Measurements from ENCODE around the gene DBNDD1.
"Not testable (repeated sequence)": the region's sequence is repeated elsewhere in the genome, so short reads cannot be mapped to it uniquely, and the experiment has no call there.

The DBNDD1 gene

DNA sequence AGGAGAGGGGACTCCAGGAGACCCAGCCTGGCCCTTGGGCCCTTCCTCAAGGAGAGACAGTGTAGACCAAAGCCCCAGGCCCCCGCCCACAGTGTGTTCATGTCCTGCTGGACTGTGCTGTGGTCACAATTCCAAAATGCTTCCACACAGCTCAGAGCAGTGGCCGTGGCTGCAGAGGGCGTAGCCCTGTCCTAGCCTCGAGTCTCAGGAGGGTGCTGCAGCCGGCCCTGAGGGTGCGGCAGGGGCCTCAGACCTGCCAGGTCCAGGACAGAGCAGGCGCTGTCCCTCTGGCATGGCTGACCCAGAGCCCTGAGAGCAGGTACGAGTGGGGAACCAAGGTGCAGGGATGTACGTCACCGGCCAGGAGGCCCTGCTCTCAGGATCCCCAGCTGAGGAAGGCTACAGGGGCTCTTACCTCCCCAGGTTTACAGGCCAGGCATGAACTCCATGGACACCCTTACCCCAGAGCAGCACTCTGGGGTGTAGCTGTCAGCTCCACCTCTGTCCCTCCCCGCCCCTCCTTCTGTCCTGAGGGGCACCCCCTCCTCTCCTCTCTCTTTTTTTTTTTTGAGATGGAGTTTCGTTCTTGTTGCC is 7.3 kb downstream of the DBNDD1 start:
- DNase-seq (ENCODE audit: low spot score) = no peak
- H3K4me3 ChIP-seq = no peak overlapping the region
- H3K27ac ChIP-seq = no peak overlapping the region
- TF ChIP-seq, protein P1, sequence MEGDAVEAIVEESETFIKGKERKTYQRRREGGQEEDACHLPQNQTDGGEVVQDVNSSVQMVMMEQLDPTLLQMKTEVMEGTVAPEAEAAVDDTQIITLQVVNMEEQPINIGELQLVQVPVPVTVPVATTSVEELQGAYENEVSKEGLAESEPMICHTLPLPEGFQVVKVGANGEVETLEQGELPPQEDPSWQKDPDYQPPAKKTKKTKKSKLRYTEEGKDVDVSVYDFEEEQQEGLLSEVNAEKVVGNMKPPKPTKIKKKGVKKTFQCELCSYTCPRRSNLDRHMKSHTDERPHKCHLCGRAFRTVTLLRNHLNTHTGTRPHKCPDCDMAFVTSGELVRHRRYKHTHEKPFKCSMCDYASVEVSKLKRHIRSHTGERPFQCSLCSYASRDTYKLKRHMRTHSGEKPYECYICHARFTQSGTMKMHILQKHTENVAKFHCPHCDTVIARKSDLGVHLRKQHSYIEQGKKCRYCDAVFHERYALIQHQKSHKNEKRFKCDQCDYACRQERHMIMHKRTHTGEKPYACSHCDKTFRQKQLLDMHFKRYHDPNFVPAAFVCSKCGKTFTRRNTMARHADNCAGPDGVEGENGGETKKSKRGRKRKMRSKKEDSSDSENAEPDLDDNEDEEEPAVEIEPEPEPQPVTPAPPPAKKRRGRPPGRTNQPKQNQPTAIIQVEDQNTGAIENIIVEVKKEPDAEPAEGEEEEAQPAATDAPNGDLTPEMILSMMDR (IDR thresholded peaks at IDR 0.05) = no peak

DNA sequence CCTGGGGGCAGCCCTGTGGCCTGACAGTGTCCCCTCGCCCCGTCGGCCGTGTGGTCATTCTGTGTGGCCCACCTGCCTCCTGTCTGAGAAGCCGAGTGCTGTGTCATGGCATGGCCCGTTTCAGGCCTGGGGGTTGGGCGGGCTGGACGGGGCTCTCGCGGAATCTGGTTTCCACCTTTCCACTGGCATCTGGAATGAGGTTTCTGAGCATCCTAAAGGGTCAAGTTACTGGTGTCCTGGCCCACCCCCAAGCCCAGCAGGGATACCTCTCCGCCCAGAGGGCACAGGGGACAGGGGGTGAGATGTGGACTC is 7.8 kb downstream of the DBNDD1 start:
- Histone ChIP-seq H3K4me3 (no peak overlapping the region), H3K27ac (no peak overlapping the region)
- TF ChIP-seq, protein P1 (IDR thresholded peaks at IDR 0.05) = no peak
- no peak for DNase-seq (ENCODE audit: low spot score)

DNA sequence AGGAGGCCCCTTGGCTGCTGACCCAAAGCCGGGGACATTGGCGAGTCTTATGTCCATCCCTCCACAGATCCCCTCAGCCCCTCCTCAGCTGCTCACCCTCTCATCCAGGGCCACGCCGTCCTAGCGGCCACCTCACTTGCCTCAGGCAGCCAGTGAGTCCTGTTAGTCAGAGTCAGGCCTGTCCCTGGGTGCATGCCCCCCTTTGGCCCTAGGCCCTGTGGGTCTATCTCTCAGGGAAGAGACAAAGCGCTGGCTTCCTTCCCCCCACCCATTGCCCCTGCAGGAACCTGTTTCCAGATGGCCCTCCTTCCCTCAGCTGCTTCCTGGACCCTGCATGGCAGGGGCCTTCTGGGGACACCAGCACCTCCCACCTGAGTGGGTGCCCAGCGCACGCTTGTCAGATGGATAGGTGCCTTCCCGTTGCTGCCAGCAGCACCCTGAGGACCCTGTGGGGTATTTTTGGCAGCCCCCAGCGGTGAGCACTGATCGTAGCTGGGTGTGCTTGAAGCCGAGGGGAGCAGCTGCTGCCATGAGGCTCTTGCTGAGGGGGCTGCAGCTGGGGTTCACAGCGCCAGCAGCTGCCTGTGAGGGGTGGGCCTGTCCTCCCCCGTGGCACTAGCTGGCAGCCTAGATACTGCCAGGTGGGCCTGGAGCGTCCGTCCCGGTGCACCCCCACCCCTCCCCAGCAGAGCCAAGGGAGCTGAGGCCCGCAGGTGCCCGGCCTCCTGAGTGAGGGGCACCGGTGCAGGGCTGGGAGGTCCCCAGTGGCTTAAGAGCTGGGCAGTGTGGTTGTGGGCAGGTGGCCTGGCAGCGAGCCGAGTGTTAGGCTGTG is 8.4 kb downstream of the DBNDD1 start:
- no peak for DNase-seq (ENCODE audit: low spot score)
- no peak overlapping the region for H3K4me3 ChIP-seq
- no peak overlapping the region for H3K27ac ChIP-seq
- TF ChIP-seq, protein P1 (IDR thresholded peaks at IDR 0.05) = no peak

DNA sequence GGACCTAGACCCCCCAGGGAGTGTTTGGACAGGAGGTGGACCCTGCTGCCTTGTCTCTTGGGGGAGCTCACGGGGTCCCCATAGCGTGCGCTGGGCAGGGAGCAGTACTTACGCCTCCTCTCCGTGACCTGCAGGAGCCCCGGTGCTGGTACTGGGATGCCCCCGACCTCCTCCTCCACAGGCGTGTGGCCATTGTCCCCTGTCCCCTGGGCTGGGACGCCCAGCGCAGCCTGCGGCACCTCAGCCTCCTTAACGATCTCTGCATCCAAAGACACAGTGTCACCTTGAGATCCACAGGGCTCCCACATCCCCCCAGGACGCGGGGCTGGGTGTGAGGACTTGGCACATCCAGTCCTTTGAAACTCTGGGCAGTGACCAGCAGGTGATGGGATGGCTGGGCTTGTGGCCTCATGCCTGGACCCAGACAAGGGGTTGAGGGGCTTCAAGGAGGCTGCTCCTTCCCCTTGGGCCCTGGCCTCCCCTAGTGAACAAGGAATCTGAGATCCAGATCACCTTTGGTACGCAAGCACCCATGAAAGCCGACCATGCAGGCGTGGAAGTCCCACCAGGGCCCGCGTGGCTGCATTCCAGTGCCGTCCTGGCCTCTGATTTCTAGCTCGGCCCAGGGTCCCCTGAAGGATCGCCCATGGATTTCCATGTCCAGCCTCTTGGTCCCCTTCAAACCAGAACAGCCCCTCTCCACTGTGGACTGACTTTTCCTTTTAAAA is 9.9 kb downstream of the DBNDD1 start:
- TF ChIP-seq, protein P1 (IDR thresholded peaks at IDR 0.05) = no peak
- DNase-seq (ENCODE audit: low spot score) = no peak
- Histone ChIP-seq H3K4me3 (no peak overlapping the region), H3K27ac (no peak overlapping the region)

DNA sequence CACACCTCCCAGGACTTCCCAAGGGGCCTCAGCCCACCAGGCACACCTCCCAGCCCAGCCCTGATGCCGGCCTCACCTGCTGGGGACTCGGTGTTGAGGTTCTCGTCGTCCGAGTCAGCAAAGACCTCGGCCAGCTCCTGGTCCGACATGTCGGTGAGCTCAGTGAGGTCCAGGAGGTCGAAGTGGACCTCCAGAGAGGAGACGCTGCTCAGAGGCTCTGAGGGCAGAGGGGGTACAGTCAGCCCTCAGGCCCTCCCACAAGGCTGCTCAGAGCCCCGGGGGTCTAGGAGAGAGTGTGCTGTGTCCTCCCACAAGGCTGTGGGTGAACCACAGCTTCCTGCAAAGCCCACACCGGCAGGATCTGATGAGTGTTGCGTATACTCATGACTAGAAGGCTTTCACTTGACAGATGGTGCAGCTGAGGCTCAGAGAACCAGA is 10.5 kb downstream of the DBNDD1 start:
- Histone ChIP-seq H3K4me3 (no peak overlapping the region), H3K27ac (no peak overlapping the region)
- no peak for DNase-seq (ENCODE audit: low spot score)
- TF ChIP-seq, protein P1 (IDR thresholded peaks at IDR 0.05) = no peak

DNA sequence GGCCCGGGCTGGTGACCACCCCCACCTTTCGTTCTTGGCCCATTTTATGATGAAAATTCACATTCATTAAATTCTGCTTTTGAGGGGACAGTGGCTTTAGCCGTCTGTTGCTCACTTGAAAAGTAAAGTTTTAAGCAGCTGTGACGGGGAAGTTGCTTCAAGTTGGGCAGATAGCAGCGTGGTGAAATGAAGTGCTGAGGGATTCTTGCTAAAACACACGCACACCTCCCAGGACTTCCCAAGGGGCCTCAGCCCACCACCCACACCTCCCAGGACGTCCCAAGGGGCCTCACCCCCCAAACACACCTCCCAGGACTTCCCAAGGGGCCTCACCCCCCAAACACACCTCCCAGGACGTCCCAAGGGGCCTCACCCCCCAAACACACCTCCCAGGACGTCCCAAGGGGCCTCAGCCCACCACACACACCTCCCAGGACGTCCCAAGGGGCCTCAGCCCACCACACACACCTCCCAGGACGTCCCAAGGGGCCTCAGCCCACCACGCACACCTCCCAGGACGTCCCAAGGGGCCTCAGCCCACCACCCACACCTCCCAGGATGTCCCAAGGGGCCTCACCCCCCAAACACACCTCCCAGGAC is 11.5 kb downstream of the DBNDD1 start:
- not testable (repeated sequence) for H3K4me3 ChIP-seq; H3K27ac ChIP-seq; DNase-seq (ENCODE audit: low spot score)

DNA sequence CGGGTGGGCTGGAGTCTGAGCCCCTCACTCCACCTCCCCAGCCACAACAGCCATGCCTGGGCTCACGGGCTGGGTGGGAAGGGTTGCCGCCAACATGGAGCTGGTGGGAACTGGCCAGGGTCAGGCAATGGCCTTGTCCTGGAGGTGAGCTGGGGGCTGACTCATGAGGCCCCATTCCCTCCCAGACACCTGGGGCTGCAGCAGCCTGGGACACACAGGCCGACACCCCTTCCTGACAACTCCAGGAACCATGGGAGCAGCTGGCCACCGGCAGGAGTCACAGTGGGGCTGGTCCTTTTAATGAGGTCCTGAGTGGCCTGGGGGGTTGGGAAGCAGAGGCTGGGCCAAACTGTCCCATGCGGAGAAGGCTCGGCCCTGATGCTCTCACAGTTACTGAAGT is 12.2 kb downstream of the DBNDD1 start:
- H3K27ac ChIP-seq = no peak overlapping the region

More for the DNA sequence above, 12.2 kb downstream of the DBNDD1 start:
- TF ChIP-seq, protein P1 (IDR thresholded peaks at IDR 0.05) = no peak
- DNase-seq (ENCODE audit: low spot score) = no peak
- H3K4me3 ChIP-seq = no peak overlapping the region

Data from coronary artery (tissue), 2 donors.